ENCODE results near the gene PTGIS.

The PTGIS gene

DNA sequence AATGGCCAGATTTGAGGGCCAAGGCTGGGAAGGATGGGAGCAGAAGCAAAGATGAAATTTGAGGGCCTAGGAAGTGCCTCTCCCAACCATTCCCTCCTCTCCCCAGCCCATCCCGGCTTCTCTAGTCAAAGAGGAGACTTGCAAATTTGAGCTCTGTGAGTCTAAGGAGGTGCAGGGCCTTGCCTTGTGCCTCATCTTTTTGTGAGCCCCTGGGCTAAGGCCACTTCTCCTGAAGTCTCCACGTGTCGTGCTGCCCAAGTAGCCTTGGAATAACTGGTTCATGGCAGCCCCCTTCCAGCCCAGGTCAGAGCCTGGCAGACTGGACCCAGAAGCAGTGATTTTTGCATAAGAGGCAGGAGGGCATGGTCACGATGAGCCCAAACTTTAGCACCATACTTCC lies 6.7 kb downstream of the PTGIS start:
- H3K23ac ChIP-seq (ENCODE audit: low read length in 2 of 2): no peak overlapping the region
- H4K8ac ChIP-seq (ENCODE audit: low read length): no peak overlapping the region
- no peak overlapping the region for H2AFZ ChIP-seq (ENCODE audit: low read depth, low read length)
- H3K27ac ChIP-seq (ENCODE audit: low read length, poor library complexity, severe bottlenecking): peak overlapping the region; percentile 87
- no peak overlapping the region for H3K4me2 ChIP-seq (ENCODE audit: low read length, poor library complexity, severe bottlenecking)
- no peak overlapping the region for H4K91ac ChIP-seq (ENCODE audit: low read length)
- no peak overlapping the region for H2BK15ac ChIP-seq (ENCODE audit: low read depth, poor library complexity, severe bottlenecking)
- peak overlapping the region; percentile 73 for H3K9ac ChIP-seq (ENCODE audit: low read length)
- H3K18ac ChIP-seq (ENCODE audit: low read depth in 1 of 2, low read length in 2 of 2): no peak overlapping the region
- H2AK5ac ChIP-seq (ENCODE audit: low read length, severe bottlenecking): peak overlapping the region; percentile 95
- no peak overlapping the region for H2BK5ac ChIP-seq (ENCODE audit: low read depth, low read length, poor library complexity, severe bottlenecking)
- WGBS: 84% methylated on average over 4 of the region's 4 CpGs
- H3K79me1 ChIP-seq (replicated peaks; ENCODE audit: low read length, poor library complexity, severe bottlenecking): peaks cover 14% of the 10 kb centered on the region
- H3K4me3 ChIP-seq (ENCODE audit: insufficient read depth in 1 of 2, low read depth in 1 of 2, low read length in 2 of 2): peak overlapping the region in 1 of 2 experiments; percentile 35
- no peak overlapping the region for H3K4ac ChIP-seq (ENCODE audit: low read depth in 1 of 2, low read length in 2 of 2)
- H3K14ac ChIP-seq (ENCODE audit: low read length in 2 of 2): peak overlapping the region in 1 of 2 experiments; percentile 62
- peaks cover 28% of the 10 kb centered on the region for H3K4me1 ChIP-seq (ENCODE audit: control insufficient read depth, insufficient read depth, low read depth, low read length)
- no peak overlapping the region for H2BK12ac ChIP-seq (ENCODE audit: low read length in 2 of 2)
- no peak for DNase-seq
- no peaks in the 10 kb centered on the region for H3K9me3 ChIP-seq (ENCODE audit: control insufficient read depth, low read length)
- peaks cover 4 to 62% of the 10 kb centered on the region in 2 experiments for H3K36me3 ChIP-seq (ENCODE audit: control insufficient read depth in 1 of 2, insufficient read depth in 2 of 2, low read depth in 1 of 2, low read length in 2 of 2)
- no peak overlapping the region for H2BK120ac ChIP-seq (ENCODE audit: low read depth, low read length)
- H3K27me3 ChIP-seq (ENCODE audit: control insufficient read depth in 1 of 2, insufficient read depth in 1 of 2, low read length in 2 of 2): no peaks in the 10 kb centered on the region

DNA sequence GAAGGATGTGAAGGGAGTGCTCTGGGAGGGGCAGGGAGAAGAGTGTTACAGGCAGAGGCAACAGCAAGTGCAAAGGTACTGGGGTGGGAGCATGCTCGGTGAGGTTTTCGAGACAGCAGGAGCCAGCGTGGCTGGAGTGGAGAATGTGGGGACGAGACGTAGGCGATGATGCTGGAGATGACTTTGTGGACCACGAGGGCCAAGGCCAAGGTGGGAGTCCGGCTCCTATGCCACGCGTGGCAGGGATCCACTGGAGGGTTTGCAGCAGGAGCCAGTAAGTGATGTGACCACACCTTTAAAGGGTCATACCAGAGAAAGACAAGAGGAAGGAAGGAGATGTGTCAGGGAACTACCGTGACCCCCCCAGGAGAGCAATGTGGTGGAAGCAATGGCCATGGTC lies 7.3 kb downstream of the PTGIS start:
- Histone ChIP-seq H3K79me1 (replicated peaks; ENCODE audit: low read length, poor library complexity, severe bottlenecking) (peaks cover 14% of the 10 kb centered on the region), H3K27me3 (ENCODE audit: control insufficient read depth in 1 of 2, insufficient read depth in 1 of 2, low read length in 2 of 2) (no peaks in the 10 kb centered on the region), H3K4me2 (ENCODE audit: low read length, poor library complexity, severe bottlenecking) (no peak overlapping the region), H3K4me1 (ENCODE audit: control insufficient read depth, insufficient read depth, low read depth, low read length) (peaks cover 26% of the 10 kb centered on the region), H3K23ac (ENCODE audit: low read length in 2 of 2) (no peak overlapping the region), H3K4ac (ENCODE audit: low read depth in 1 of 2, low read length in 2 of 2) (no peak overlapping the region), H3K27ac (ENCODE audit: low read length, poor library complexity, severe bottlenecking) (no peak overlapping the region), H2AFZ (ENCODE audit: low read depth, low read length) (no peak overlapping the region), H3K18ac (ENCODE audit: low read depth in 1 of 2, low read length in 2 of 2) (no peak overlapping the region), H3K14ac (ENCODE audit: low read length in 2 of 2) (no peak overlapping the region), H4K8ac (ENCODE audit: low read length) (no peak overlapping the region), H2BK5ac (ENCODE audit: low read depth, low read length, poor library complexity, severe bottlenecking) (no peak overlapping the region), H2BK120ac (ENCODE audit: low read depth, low read length) (no peak overlapping the region), H3K4me3 (ENCODE audit: insufficient read depth in 1 of 2, low read depth in 1 of 2, low read length in 2 of 2) (no peak overlapping the region), H2BK12ac (ENCODE audit: low read length in 2 of 2) (no peak overlapping the region), H2AK5ac (ENCODE audit: low read length, severe bottlenecking) (peak overlapping the region; percentile 95), H4K91ac (ENCODE audit: low read length) (no peak overlapping the region), H3K36me3 (ENCODE audit: control insufficient read depth in 1 of 2, insufficient read depth in 2 of 2, low read depth in 1 of 2, low read length in 2 of 2) (peaks cover 4 to 67% of the 10 kb centered on the region in 2 experiments), H3K9me3 (ENCODE audit: control insufficient read depth, low read length) (no peaks in the 10 kb centered on the region), H2BK15ac (ENCODE audit: low read depth, poor library complexity, severe bottlenecking) (no peak overlapping the region), H3K9ac (ENCODE audit: low read length) (peak overlapping the region; percentile 73)
- no peak for DNase-seq
- 89% methylated on average over 11 of the region's 11 CpGs for WGBS

DNA sequence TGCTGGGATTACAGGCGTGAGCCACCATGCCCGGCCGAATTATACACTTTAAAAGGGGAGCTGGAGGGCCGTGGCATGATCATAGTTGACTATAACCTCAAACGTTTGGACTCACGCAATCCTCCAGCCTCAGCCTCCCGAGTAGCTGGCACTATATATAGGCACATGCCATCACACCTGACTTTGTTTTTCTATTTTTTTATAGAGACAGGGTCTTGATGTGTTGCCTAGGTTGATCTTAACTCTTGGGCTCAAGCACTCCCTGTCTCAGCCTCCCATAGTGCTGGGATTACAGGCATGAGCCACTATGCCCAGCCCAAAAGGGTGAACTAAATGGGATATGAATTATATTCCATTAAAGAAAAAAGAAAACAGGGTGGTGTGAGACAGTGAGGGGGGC lies 7.8 kb downstream of the PTGIS start:
- Histone ChIP-seq H3K27me3 (ENCODE audit: control insufficient read depth in 1 of 2, insufficient read depth in 1 of 2, low read length in 2 of 2) (no peaks in the 10 kb centered on the region), H3K9me3 (ENCODE audit: control insufficient read depth, low read length) (no peaks in the 10 kb centered on the region), H2BK15ac (ENCODE audit: low read depth, poor library complexity, severe bottlenecking) (no peak overlapping the region), H3K23ac (ENCODE audit: low read length in 2 of 2) (no peak overlapping the region), H3K36me3 (ENCODE audit: control insufficient read depth in 1 of 2, insufficient read depth in 2 of 2, low read depth in 1 of 2, low read length in 2 of 2) (peaks cover 4 to 67% of the 10 kb centered on the region in 2 experiments), H2AFZ (ENCODE audit: low read depth, low read length) (no peak overlapping the region), H3K4me3 (ENCODE audit: insufficient read depth in 1 of 2, low read depth in 1 of 2, low read length in 2 of 2) (peak overlapping the region in 1 of 2 experiments; percentile 30), H2BK120ac (ENCODE audit: low read depth, low read length) (no peak overlapping the region), H3K4ac (ENCODE audit: low read depth in 1 of 2, low read length in 2 of 2) (no peak overlapping the region), H3K27ac (ENCODE audit: low read length, poor library complexity, severe bottlenecking) (no peak overlapping the region), H2BK5ac (ENCODE audit: low read depth, low read length, poor library complexity, severe bottlenecking) (no peak overlapping the region), H2AK5ac (ENCODE audit: low read length, severe bottlenecking) (peak overlapping the region; percentile 95), H3K14ac (ENCODE audit: low read length in 2 of 2) (no peak overlapping the region), H3K18ac (ENCODE audit: low read depth in 1 of 2, low read length in 2 of 2) (no peak overlapping the region), H3K79me1 (replicated peaks; ENCODE audit: low read length, poor library complexity, severe bottlenecking) (peaks cover 14% of the 10 kb centered on the region), H4K91ac (ENCODE audit: low read length) (no peak overlapping the region), H3K4me2 (ENCODE audit: low read length, poor library complexity, severe bottlenecking) (no peak overlapping the region), H4K8ac (ENCODE audit: low read length) (no peak overlapping the region), H3K9ac (ENCODE audit: low read length) (peak overlapping the region; percentile 73), H3K4me1 (ENCODE audit: control insufficient read depth, insufficient read depth, low read depth, low read length) (peaks cover 26% of the 10 kb centered on the region), H2BK12ac (ENCODE audit: low read length in 2 of 2) (no peak overlapping the region)
- DNase-seq: no peak
- WGBS: 91% methylated on average over 4 of the region's 7 CpGs

DNA sequence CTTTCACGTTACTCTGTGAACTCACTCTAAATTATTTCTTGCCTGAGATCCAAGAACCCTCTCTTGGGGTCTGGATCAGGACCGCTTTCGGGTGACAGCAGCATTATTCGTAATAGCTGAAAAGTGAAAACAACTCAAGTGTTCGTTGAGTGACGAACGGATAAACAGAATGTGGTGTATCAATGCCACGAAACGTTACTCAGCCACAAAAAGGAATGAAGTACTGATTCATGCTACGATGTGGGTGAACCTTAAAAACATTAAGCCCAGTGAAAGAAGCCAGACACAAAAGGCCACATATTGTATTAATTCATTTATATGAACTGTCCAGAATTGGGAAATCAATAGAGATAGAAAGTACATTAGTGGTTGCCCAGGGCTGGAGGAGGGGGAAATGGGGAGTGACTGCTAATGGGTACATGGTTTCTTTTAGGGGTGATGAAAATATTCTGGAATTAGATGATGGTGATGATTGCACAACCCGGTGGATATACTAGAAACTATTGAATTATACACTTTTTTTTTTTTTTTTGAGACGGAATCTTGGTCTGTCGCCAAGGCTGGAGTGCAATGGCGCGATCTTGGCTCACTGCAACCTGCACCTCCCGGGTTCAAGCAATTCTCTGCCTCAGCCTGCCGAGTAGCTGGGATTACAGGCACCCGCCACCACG lies 8.4 kb downstream of the PTGIS start:
- Histone ChIP-seq H2AK5ac (ENCODE audit: low read length, severe bottlenecking) (no peak overlapping the region), H3K27ac (ENCODE audit: low read length, poor library complexity, severe bottlenecking) (no peak overlapping the region), H3K4ac (ENCODE audit: low read depth in 1 of 2, low read length in 2 of 2) (no peak overlapping the region), H3K4me3 (ENCODE audit: insufficient read depth in 1 of 2, low read depth in 1 of 2, low read length in 2 of 2) (peak overlapping the region in 1 of 2 experiments; percentile 39), H3K14ac (ENCODE audit: low read length in 2 of 2) (no peak overlapping the region), H3K23ac (ENCODE audit: low read length in 2 of 2) (no peak overlapping the region), H3K4me2 (ENCODE audit: low read length, poor library complexity, severe bottlenecking) (no peak overlapping the region), H3K9me3 (ENCODE audit: control insufficient read depth, low read length) (no peaks in the 10 kb centered on the region), H3K27me3 (ENCODE audit: control insufficient read depth in 1 of 2, insufficient read depth in 1 of 2, low read length in 2 of 2) (no peaks in the 10 kb centered on the region), H3K36me3 (ENCODE audit: control insufficient read depth in 1 of 2, insufficient read depth in 2 of 2, low read depth in 1 of 2, low read length in 2 of 2) (peaks cover 4 to 66% of the 10 kb centered on the region in 2 experiments), H3K18ac (ENCODE audit: low read depth in 1 of 2, low read length in 2 of 2) (no peak overlapping the region), H2AFZ (ENCODE audit: low read depth, low read length) (no peak overlapping the region), H4K8ac (ENCODE audit: low read length) (no peak overlapping the region), H3K79me1 (replicated peaks; ENCODE audit: low read length, poor library complexity, severe bottlenecking) (peaks cover 14% of the 10 kb centered on the region), H4K91ac (ENCODE audit: low read length) (no peak overlapping the region), H2BK120ac (ENCODE audit: low read depth, low read length) (no peak overlapping the region), H2BK5ac (ENCODE audit: low read depth, low read length, poor library complexity, severe bottlenecking) (no peak overlapping the region), H2BK15ac (ENCODE audit: low read depth, poor library complexity, severe bottlenecking) (no peak overlapping the region), H2BK12ac (ENCODE audit: low read length in 2 of 2) (no peak overlapping the region), H3K9ac (ENCODE audit: low read length) (peak overlapping the region; percentile 87), H3K4me1 (ENCODE audit: control insufficient read depth, insufficient read depth, low read depth, low read length) (peaks cover 26% of the 10 kb centered on the region)
- no peak for DNase-seq
- WGBS: 91% methylated on average over 17 of the region's 19 CpGs

All from mesenchymal stem cell (in vitro differentiated cells and primary cell).